ENCODE measurements around the gene FREY1. TPM values are rescaled to one million over a fixed set of nuclear protein-coding genes. Genes with fewer than 3 reads are reported as not detected.
A peak's percentile ranks its signal among the peaks of the same experiment; 100 is the strongest.

Gene FREY1
- total RNA-seq, 3 donors from 2014 or later: 0.48 to 3.2 (median 0.98) TPM

- Histone ChIP-seq H3K4me1 (peaks cover 19 to 32% of the 10 kb centered on the region in 2 donors), H3K27me3 (no peaks in the 10 kb centered on the region), H3K4me3 (no peak overlapping the region), H3K9me3 (no peaks in the 10 kb centered on the region), H3K36me3 (peaks cover 10% of the 10 kb centered on the region), H3K27ac (peak overlapping the region; percentile 86 to 87)
- no peak for TF ChIP-seq POLR2AphosphoS5 (IDR thresholded peaks at IDR 0.05)
- no peak for TF ChIP-seq CTCF (IDR thresholded peaks at IDR 0.05)
- TF ChIP-seq POLR2A (IDR thresholded peaks at IDR 0.05): no peak
- intact Hi-C loops (cut with DNase I; ENCODE audit: low total_unique reads): no loop called here
- no peak for DNase-seq (ENCODE audit: low spot score in 2 of 2)
Measured at GRCh38 chr11:45860764-45861510, 46.1 kb downstream of the FREY1 start.

- Histone ChIP-seq H3K27me3 (no peaks in the 10 kb centered on the region), H3K36me3 (peaks cover 10% of the 10 kb centered on the region), H3K27ac (peak overlapping the region; percentile 86 to 87), H3K4me1 (peaks cover 19 to 32% of the 10 kb centered on the region in 2 donors), H3K9me3 (no peaks in the 10 kb centered on the region), H3K4me3 (no peak overlapping the region)
- intact Hi-C loops (cut with DNase I; ENCODE audit: low total_unique reads): no loop called here
- DNase-seq (ENCODE audit: low spot score in 2 of 2): no peak
- no peak for TF ChIP-seq CTCF (IDR thresholded peaks at IDR 0.05)
Measured at GRCh38 chr11:45860348-45860747, 46.7 kb downstream of the FREY1 start.

GRCh38 chr11:45859661-45860140 is 47.4 kb downstream of the FREY1 start:
- H3K9me3 ChIP-seq: no peaks in the 10 kb centered on the region
- intact Hi-C loops (cut with DNase I; ENCODE audit: low total_unique reads): no loop called here
- no peak for TF ChIP-seq CTCF (IDR thresholded peaks at IDR 0.05)
- TF ChIP-seq POLR2AphosphoS5 (IDR thresholded peaks at IDR 0.05): peak; percentile 85 to 89 (median 88)
- no peak for TF ChIP-seq POLR2A (IDR thresholded peaks at IDR 0.05)
- H3K27me3 ChIP-seq: no peaks in the 10 kb centered on the region
- peak; percentile 89 to 93 for DNase-seq (ENCODE audit: low spot score in 2 of 2)
- H3K36me3 ChIP-seq: peaks cover 10% of the 10 kb centered on the region
- peak overlapping the region in 1 of 3 donors; percentile 4 for H3K4me3 ChIP-seq
- H3K4me1 ChIP-seq: peaks cover 19 to 32% of the 10 kb centered on the region in 2 donors
- peak overlapping the region; percentile 86 to 87 for H3K27ac ChIP-seq

GRCh38 chr11:45858751-45859398 is 48.2 kb downstream of the FREY1 start:
- H3K9me3 ChIP-seq: no peaks in the 10 kb centered on the region
- peaks cover 19 to 32% of the 10 kb centered on the region in 2 donors for H3K4me1 ChIP-seq
- DNase-seq (ENCODE audit: low spot score in 2 of 2): no peak
- no peaks in the 10 kb centered on the region for H3K27me3 ChIP-seq
- peaks cover 10% of the 10 kb centered on the region for H3K36me3 ChIP-seq
- peak overlapping the region in 1 of 3 donors; percentile 4 for H3K4me3 ChIP-seq
- intact Hi-C loops (cut with DNase I; ENCODE audit: low total_unique reads): no loop called here
- H3K27ac ChIP-seq: peak overlapping the region; percentile 86 to 87
- no peak for TF ChIP-seq POLR2A (IDR thresholded peaks at IDR 0.05)
- TF ChIP-seq POLR2AphosphoS5 (IDR thresholded peaks at IDR 0.05): no peak
- TF ChIP-seq CTCF (IDR thresholded peaks at IDR 0.05): no peak

GRCh38 chr11:45857961-45858474 is 49.1 kb downstream of the FREY1 start:
- Histone ChIP-seq H3K4me3 (no peak overlapping the region), H3K36me3 (peaks cover 10% of the 10 kb centered on the region), H3K27ac (peak overlapping the region; percentile 86 to 87), H3K4me1 (peaks cover 19 to 32% of the 10 kb centered on the region in 2 donors), H3K27me3 (no peaks in the 10 kb centered on the region), H3K9me3 (no peaks in the 10 kb centered on the region)
- intact Hi-C loops (cut with DNase I; ENCODE audit: low total_unique reads): no loop called here
- peak; percentile 61 to 67 for DNase-seq (ENCODE audit: low spot score in 2 of 2)
- TF ChIP-seq POLR2A (IDR thresholded peaks at IDR 0.05) (no peak), CTCF (IDR thresholded peaks at IDR 0.05) (no peak), POLR2AphosphoS5 (IDR thresholded peaks at IDR 0.05) (no peak)
